Effector CD4-positive, alpha-beta T cell (primary cell): ENCODE results near the gene TMEM45A. TPM values are rescaled to one million over a fixed set of nuclear protein-coding genes. Genes with fewer than 3 reads are reported as not detected.
"Not testable (repeated sequence)": the region's sequence is repeated elsewhere in the genome, so short reads cannot be mapped to it uniquely, and the experiment has no call there.

Experiments used
- DNase-seq: peaks from one replicate; pipeline ENCODE4 v3.0.0-alpha.2; 2020
- total RNA-seq: gene quantifications from one replicate; lab custom pipeline; 2026; lab: John Stamatoyannopoulos, UW

TMEM45A gene, protein sequence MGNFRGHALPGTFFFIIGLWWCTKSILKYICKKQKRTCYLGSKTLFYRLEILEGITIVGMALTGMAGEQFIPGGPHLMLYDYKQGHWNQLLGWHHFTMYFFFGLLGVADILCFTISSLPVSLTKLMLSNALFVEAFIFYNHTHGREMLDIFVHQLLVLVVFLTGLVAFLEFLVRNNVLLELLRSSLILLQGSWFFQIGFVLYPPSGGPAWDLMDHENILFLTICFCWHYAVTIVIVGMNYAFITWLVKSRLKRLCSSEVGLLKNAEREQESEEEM
- total RNA-seq: not detected

GRCh38 chr3:100492059-100493006 is at the start of gene TMEM45A:
TSS of gene TMEM45A (plus strand) at chr3:100492619. CDS start at chr3:100555212, 62,593 bp downstream.
- peak; percentile 64 for DNase-seq

DNA sequence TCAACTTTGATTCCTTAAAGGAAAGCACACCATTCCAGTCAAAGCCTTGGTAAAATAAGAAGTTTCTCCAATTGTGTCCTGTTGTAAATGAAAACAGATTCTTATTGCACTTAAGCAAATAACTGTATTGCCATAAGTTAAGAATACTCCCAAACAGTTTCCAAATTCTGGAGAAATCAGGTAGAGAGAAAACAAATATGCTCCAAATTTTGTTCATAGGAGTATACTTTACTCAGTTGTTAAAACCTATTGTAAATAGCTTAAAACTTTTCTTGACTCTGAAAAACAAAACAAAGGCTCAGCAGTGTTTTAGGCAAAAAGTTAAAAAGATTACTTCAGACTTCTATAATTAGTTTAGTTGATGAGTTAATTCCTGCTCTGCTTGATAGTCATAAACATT is 48.7 kb upstream of the TMEM45A start:
- DNase-seq: no peak

DNA sequence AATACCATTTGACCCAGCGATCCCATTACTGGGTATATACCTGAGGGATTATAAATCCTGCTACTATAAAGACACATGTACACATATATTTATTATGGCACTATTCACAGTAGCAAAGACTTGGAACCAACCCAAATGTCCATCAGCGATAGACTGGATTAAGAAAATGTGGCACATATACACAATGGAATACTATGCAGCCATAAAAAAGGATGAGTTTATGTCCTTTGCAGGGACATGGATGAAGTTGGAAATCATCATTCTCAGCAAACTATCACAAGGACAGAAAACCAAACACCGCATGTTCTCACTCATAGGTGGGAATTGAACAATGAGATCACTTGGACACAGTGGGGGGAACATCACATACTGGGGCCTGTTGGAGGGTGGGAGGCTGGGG is 45.4 kb upstream of the TMEM45A start:
- DNase-seq: not testable (repeated sequence)

DNA sequence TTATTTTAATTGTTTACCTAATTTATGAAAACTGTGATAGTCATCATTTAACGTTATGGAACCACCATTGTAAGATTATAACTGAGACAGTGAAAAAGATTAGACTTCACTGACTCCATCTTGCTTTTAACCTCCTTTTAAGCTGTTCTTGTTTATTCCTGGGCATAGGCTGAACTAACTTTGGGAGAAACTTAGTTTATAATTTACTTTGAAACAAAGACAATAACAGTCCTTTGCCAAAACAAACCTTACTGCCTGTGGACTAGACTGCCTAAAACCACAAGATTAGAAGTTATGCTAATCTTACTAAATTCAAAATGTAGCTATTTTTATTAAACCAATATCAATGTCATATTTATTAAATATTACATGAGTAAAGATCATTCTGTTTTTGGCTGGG is 44.3 kb upstream of the TMEM45A start:
- no peak for DNase-seq

DNA sequence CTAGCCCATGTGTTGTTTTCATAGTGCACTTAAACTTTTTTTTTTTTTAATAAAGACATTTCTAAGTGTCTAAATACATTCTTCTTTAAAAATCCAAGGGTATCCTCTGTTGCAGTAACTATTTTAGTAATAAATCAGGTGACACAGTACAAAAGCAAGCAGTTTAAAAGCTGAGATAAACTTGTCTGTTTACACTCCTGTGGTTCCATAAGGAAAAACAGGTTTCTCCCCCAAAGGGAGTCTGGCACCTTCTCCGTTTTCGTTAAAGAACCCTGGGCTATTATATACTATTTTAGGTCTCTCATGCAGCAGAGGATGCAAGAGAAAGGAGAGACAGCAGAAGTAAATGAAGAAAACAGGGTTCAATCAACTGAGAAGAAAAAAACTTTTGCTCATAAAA is 43.2 kb upstream of the TMEM45A start:
- no peak for DNase-seq

- no peak for DNase-seq
These were observed 37.7 kb upstream of the TMEM45A start for GRCh38 chr3:100454677-100455076.

GRCh38 chr3:100455841-100456550 is 36.4 kb upstream of the TMEM45A start:
- no peak for DNase-seq

DNA sequence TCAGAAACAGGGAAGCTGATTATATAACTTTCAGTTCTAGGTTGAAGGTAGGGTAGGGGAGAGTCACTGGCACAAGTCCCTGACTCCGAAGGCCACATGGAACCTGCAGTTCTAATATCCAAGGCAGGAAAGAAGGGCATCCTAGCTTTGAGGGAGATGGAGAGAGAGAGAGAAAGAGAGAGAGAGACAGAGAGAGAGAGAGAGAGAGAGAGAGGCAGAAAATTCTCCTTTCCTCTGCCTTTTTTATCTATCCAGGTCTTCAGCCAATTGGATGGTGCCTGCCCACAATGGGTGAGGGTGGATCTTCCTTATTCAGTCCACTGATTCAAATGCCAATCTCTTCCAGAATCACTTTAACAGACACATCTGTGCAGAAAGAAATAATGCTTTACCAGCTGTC is 35.7 kb upstream of the TMEM45A start:
- no peak for DNase-seq

- DNase-seq: no peak
These were observed 34.6 kb upstream of the TMEM45A start for GRCh38 chr3:100457811-100458210.

DNA sequence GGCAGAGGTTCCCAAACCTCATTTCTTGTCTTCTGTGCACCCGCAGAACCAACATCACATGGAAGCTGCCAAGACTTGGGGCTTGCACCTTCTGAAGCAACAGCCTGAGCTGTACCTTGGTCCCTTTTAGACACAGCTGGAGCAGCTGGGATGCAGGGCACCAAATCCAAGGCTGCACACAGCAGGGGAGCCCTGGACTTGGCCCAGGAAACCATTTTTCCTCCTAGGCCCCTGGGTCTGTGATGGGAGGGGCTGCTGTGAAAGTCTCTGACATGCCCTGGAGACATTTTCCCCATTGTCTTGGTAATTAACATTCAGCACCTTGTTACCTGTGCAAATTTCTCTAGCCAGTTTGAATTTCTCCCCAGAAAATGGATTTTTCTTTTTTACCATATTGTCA is 33.6 kb upstream of the TMEM45A start:
- DNase-seq: no peak

DNA sequence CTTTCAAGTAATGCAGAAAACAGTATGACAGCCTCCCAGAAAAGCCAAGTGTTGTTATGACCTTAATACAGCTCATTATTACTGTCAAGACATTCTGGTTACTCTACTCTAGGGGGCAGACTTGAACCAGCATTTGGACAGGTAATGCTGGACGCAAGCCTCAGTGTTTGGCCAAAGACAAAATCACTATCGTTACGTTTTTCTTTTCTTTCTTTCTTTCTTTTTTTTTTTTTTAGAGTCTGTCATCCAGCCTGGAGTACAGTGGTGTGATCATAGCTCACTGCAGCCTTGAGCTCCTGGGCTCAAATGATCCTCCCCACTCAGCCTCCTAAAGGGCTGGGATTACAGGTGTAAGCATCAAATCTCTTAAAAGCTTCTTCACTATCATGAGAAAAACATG is 29.4 kb upstream of the TMEM45A start:
- DNase-seq: no peak

DNA sequence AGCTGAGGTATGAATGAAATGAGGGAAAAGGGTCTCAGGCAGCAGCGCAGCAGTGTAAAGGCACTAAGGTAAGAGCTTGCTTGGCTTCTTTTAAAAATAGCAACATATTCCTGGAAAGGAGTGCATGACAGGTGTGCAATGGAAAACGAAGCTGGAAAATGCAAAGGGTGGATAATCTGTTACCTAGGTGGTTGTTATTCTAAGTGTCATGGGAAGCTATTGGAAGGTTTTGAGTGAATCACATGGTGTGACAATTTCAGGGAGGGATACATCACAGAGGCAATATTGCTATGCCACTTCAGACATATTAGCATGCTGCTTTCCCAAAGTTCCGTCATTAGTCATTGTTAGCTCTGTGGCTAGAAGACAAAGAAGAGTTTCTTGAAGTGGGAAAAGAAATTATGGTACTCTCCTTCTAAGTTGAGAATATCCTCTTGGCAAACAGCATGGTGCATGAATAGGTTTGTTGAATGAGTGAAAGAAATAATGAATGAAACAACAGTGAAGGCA is 28.7 kb upstream of the TMEM45A start:
- DNase-seq: no peak

DNA sequence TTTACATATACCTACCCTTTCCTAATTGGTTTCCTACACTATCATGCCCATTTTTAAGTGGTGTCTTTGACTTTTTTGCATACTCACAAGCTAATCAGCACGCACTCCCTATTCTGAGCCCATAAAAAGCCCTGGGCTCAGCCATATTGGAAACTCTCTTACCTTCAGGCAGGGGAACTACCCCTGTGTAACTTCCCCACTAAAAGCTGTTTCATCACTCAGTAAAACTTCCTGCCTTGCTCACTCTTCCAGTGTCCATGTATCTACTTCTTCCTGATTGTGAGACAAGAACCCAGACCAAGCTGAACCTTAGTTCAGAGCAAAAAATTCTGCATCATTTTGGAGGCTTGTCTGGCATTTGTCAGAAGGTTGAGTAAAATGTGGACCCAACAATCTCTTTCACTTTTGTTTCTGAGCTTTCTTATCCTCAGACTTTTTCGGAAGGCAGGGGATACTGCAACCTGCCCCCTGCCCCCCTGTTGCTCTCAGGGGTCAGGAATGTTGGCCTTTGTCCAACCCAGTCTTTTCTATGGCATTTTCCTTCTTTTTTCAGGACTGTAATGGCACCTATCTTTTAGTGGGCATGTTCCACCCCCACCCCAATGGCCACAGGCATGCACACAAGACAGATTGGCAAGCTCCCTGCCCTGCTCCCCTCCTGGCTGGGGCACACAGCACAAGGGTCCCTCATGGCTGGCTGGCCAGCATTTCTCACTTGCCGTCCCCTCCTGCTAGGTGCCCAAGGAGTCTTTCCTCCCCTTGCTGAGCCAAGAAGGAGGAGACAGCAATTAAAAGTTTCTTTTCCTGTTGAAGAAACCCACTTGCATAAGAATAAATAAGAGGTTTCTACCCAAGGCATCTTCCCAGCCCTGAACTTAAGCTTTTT is 26.3 kb upstream of the TMEM45A start:
- no peak for DNase-seq

DNA sequence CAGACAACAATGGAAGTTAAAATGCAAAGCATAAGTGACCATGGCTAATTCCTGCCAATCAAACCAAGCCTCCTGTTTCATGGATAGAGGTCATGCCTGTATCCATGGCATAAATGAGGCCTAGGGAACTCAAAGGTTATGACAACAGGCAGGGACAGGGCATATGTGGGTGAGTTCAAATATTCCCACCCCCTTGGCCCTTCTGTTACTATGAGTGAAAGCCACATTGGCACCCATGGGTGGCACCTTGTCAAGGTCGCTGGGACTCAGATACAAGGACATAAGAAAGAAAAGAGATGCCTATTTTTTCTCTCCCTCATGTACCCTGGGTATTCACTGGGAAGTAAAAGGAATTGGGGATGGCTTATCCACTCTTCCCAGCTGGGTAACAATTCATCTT is 25.3 kb upstream of the TMEM45A start:
- DNase-seq: no peak

DNA sequence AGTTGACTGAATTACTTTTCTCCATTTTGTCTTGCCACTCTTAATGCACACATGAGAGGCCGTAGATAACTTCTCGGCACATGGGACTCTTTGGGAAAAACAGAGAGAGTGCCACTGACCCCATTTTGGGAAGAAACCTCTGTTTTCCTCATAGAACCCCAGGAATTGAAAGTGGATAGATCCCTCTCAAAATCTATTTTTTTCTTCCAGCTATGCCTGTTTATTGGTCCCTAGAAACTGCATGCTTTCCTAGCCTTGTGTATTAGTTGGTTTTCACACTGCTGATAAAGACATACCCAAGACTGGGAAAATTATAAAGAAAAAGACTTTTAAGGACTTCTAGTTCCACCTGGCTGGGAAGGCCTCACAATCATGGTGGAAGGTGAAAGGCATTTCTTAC is 23.7 kb upstream of the TMEM45A start:
- no peak for DNase-seq

- DNase-seq: no peak
These were observed 21.5 kb upstream of the TMEM45A start for GRCh38 chr3:100470951-100471350.

GRCh38 chr3:100471444-100471843 is 21.0 kb upstream of the TMEM45A start:
- no peak for DNase-seq

GRCh38 chr3:100477851-100478360 is 14.5 kb upstream of the TMEM45A start:
- not testable (repeated sequence) for DNase-seq

- DNase-seq: not testable (repeated sequence)
These were observed 13.9 kb upstream of the TMEM45A start for GRCh38 chr3:100478521-100478920.

DNA sequence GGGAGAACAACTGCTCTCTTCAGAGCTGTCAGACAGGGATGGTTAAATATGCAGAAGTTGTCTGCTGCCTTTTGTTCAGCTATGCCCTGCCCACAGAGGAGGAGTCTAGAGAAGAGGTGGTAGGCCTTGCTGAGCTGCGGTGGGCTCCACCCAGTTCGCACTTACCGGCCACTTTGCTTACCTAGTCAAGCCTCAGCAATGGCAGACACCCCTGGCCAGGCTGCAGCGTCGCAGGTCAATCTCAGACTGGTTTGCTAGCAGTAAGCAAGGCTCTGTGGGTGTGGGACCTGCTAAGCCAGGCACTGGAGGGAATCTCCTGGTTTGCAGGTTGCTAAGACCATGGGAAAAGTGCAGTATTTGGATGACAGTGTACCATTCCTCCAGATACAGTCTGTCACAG is 12.3 kb upstream of the TMEM45A start:
- DNase-seq: no peak

DNA sequence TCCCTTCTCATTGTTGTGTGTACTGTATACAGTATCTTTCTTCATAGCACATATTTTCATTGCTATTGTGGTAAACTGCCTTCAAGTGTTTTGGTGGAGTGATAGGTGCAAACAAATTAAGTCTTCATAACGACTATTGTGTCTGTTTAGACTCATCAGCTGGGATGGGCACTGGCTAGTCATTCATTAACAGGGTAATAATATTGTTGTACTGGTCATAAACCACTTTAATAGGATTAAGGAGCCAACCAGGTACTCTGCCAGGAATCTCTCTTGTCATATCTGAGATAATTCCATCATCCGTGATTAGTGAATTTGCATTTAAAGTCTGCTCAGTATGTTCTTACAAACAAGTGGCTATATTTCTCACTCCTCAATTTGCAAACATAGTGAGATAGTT is 10.2 kb upstream of the TMEM45A start:
- no peak for DNase-seq

DNA sequence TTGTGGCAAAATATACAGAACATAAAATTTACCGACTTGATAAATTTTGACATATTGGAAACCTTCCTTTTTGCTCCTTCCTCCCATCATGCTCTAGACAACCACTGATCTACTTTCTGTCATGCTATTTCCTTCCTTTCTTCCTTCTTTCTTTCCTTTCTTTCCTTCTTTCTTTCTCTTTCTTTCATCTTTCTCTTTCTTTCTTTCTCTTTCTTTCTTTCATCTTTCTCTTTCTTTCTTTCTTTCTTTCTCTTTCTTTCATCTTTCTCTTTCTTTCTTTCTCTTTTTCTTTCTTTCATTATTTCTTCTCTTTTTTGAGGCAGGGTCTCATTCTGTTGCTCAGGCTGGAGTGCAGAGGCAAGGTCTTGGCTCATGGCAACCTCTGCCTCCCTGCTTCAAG is 8.9 kb upstream of the TMEM45A start:
- no peak for DNase-seq
